GM12878 (cell line): Measurements from ENCODE around the gene LRP1B.

ENCODE experiments used
- ATF3 ChIP-seq: IDR thresholded peaks from 2 replicates; pipeline ENCODE4 v1.6.1; 2011; ENCODE audit warnings: low read depth, mild to moderate bottlenecking, low read length, moderate library complexity, borderline replicate concordance; ENCODE audit errors: extremely low read depth
- CHD2 ChIP-seq: IDR thresholded peaks from 2 replicates; pipeline ENCODE4 v1.6.1; 2011; ENCODE audit warnings: low read depth, low read length, improper control_type of control experiment, borderline replicate concordance
- CREB1 ChIP-seq: IDR thresholded peaks from 2 replicates; pipeline ENCODE4 v1.6.1; 2012; ENCODE audit warnings: low read depth, mild to moderate bottlenecking, inconsistent platforms
- CTCF ChIP-seq, 3 experiments: IDR thresholded peaks in 2 of 3; conservative IDR thresholded peaks in 1 of 3; 2 replicates each; pipeline ENCODE4 v1.5.1; 2011; ENCODE audit warnings: low read depth in 3 of 3, low read length in 3 of 3, mild to moderate bottlenecking in 3 of 3, control low read depth in 2 of 3, moderate library complexity in 2 of 3, inconsistent platforms in 1 of 3, mixed read lengths in 1 of 3; ENCODE audit not compliant: control insufficient read depth in 2 of 3, insufficient read depth in 1 of 3; ENCODE audit errors: extremely low read depth in 1 of 3
- GATAD2B ChIP-seq: fragments of 450-650 bp; conservative IDR thresholded peaks from 2 replicates; pipeline ENCODE4 v1.6.1; 2017; ENCODE audit warnings: low read depth, mild to moderate bottlenecking, moderate library complexity
- HCFC1 ChIP-seq: fragments of 150-350 bp; IDR thresholded peaks from 2 replicates; pipeline ENCODE4 v1.6.1; 2014; ENCODE audit warnings: low read length
- MEF2A ChIP-seq: IDR thresholded peaks from 2 replicates; pipeline ENCODE4 v1.6.1; 2011; ENCODE audit warnings: low read depth, mild to moderate bottlenecking, low read length, moderate library complexity; ENCODE audit not compliant: insufficient read depth
- MLLT1 ChIP-seq: fragments of 450-650 bp; IDR thresholded peaks from 2 replicates; pipeline ENCODE4 v1.6.1; 2016; ENCODE audit warnings: mild to moderate bottlenecking
- PAX5 ChIP-seq: IDR thresholded peaks from 2 replicates; pipeline ENCODE4 v1.6.1; 2011; ENCODE audit warnings: low read depth, low read length, borderline replicate concordance
- POLR2A ChIP-seq: IDR thresholded peaks from 2 replicates; pipeline ENCODE4 v1.6.1; 2011; ENCODE audit warnings: low read depth, mild to moderate bottlenecking, low read length
- POLR2AphosphoS5 ChIP-seq: IDR thresholded peaks from 2 replicates; pipeline ENCODE4 v1.6.1; 2011; ENCODE audit warnings: mild to moderate bottlenecking, low read length, inconsistent platforms
- RCOR1 ChIP-seq: conservative IDR thresholded peaks from 2 replicates; pipeline ENCODE4 v1.6.1; 2012; ENCODE audit warnings: low read depth, low read length, improper control_type of control experiment
- SREBF2 ChIP-seq: IDR thresholded peaks from 2 replicates; pipeline ENCODE4 v1.6.1; 2012; ENCODE audit warnings: mild to moderate bottlenecking, low read length
- TAF1 ChIP-seq: IDR thresholded peaks from 2 replicates; pipeline ENCODE4 v1.6.1; 2011; ENCODE audit warnings: mild to moderate bottlenecking, low read depth, low read length, borderline replicate concordance

DNA sequence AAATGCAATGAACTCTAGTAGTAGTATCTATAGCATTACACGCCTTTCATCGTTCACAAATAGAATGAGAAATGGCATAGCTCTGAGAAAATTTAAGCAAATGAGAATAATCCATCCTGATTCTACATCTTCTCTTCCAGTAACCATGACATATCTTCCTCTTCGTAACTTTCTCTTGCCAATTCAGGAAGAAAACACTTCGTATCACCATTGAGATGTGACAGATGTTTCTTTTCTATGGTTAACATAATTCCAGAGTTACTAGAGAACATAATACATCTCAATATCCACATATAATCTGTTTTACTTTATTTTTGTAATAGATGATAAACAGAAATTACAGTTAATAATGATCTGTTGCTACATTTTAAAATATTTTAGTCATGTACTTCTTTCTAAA is 1527.4 kb downstream of the LRP1B start:
- TF ChIP-seq POLR2A (no peak), CHD2 (no peak), HCFC1 (no peak), TAF1 (no peak), CREB1 (no peak), ATF3 (no peak), MEF2A (no peak), PAX5 (no peak), RCOR1 (no peak), CTCF (IDR thresholded peaks at IDR 0.05 in 2 of 3, conservative IDR thresholded peaks at IDR 0.05 in 1 of 3; ENCODE audit: control insufficient read depth in 2 of 3, extremely low read depth in 1 of 3, insufficient read depth in 1 of 3, low read depth in 3 of 3, low read length in 3 of 3) (no peak), POLR2AphosphoS5 (no peak), SREBF2 (no peak), GATAD2B (no peak), MLLT1 (no peak)
